SK-N-SH (cell line): ENCODE results near the gene KIF13A. TPM values are rescaled to one million over a fixed set of nuclear protein-coding genes. Genes with fewer than 3 reads are reported as not detected.
A peak's percentile ranks its signal among the peaks of the same experiment; 100 is the strongest.

Experiments
- CTCF ChIA-PET: fragments of 300-600, 350-600 bp; formaldehyde crosslinking; extraction: SDS; loops from one replicate; lab custom pipeline; 2021; lab: Yijun Ruan, JAX
- POLR2A ChIA-PET: fragments of 350-600 bp; sonication (Branson Sonifier 250); formaldehyde crosslinking; extraction: SDS; loops from one replicate; lab custom pipeline; 2020; ENCODE audit warnings: antibody characterized with exemption, inconsistent platforms; lab: Yijun Ruan, JAX
- DNase-seq: peaks from one replicate; pipeline ENCODE4 v3.0.0; 2012
- H2AFZ ChIP-seq: fragments of 200-600 bp; sonication (generic); 2 replicates; pipeline ENCODE4 v1.8.1; 2016; ENCODE audit warnings: antibody characterized with exemption, mild to moderate bottlenecking, low read depth
- H3F3A ChIP-seq: fragments of 200-600 bp; sonication (generic); replicated peaks from 2 replicates; pipeline ENCODE3; 2016; ENCODE audit warnings: antibody characterized with exemption, mild to moderate bottlenecking; ENCODE audit not compliant: insufficient read depth
- H3K27ac ChIP-seq, 2 experiments: fragments of 200-500 bp in 1 of 2; fragments of 200-600 bp in 1 of 2; sonication (Bioruptor generic) in 1 of 2; sonication (generic), shearing (Covaris generic) in 1 of 2; 2 replicates each; pipeline versions ENCODE4 v1.5.1 to v1.6.1; 2014 to 2016; ENCODE audit warnings: low read depth in 2 of 2, inconsistent platforms in 1 of 2, low read length in 1 of 2, mild to moderate bottlenecking in 1 of 2, mixed read lengths in 1 of 2
- H3K27me3 ChIP-seq: fragments of 200-600 bp; sonication (generic), shearing (Covaris generic); 2 replicates; pipeline ENCODE4 v1.6.1; 2016; ENCODE audit warnings: mixed run types; ENCODE audit not compliant: insufficient read depth
- H3K36me3 ChIP-seq, 2 experiments: fragments of 200-500 bp in 1 of 2; fragments of 200-600 bp in 1 of 2; sonication (Bioruptor generic) in 1 of 2; sonication (generic) in 1 of 2; replicated peaks in 1 of 2; 2 replicates each; pipeline versions ENCODE3 to v1.5.1; 2014 to 2016; ENCODE audit warnings: low read length in 1 of 2, mild to moderate bottlenecking in 1 of 2; ENCODE audit not compliant: insufficient read depth in 2 of 2, control insufficient read depth in 1 of 2
- H3K4me1 ChIP-seq, 2 experiments: fragments of 200-500 bp in 1 of 2; fragments of 200-600 bp in 1 of 2; sonication (Bioruptor generic) in 1 of 2; sonication (generic), shearing (Covaris generic) in 1 of 2; 2 replicates each; pipeline versions ENCODE4 v1.5.1 to v1.6.1; 2014 to 2016; ENCODE audit warnings: low read depth in 1 of 2, low read length in 1 of 2, mixed run types in 1 of 2; ENCODE audit not compliant: insufficient read depth in 2 of 2, control insufficient read depth in 1 of 2
- H3K4me2 ChIP-seq: fragments of 200-600 bp; sonication (generic), shearing (Covaris generic); 2 replicates; pipeline ENCODE4 v1.6.1; 2017; ENCODE audit warnings: mixed run types
- H3K4me3 ChIP-seq, 2 experiments: fragments of 200-500 bp in 1 of 2; fragments of 200-600 bp in 1 of 2; sonication (Bioruptor generic) in 1 of 2; sonication (generic), shearing (Covaris generic) in 1 of 2; 2 replicates each; pipeline versions ENCODE4 v1.5.1 to v1.8.1; 2014 to 2016; ENCODE audit warnings: low read depth in 2 of 2, inconsistent platforms in 1 of 2, low read length in 1 of 2, mild to moderate bottlenecking in 1 of 2, mixed read lengths in 1 of 2, moderate library complexity in 1 of 2
- H3K79me2 ChIP-seq: fragments of 200-600 bp; sonication (generic); 2 replicates; pipeline ENCODE4 v1.8.1; 2017; ENCODE audit warnings: mild to moderate bottlenecking; ENCODE audit not compliant: insufficient read depth
- H3K9ac ChIP-seq: fragments of 200-600 bp; sonication (generic); 2 replicates; pipeline ENCODE4 v1.6.1; 2017; ENCODE audit warnings: mixed run types
- H3K9me2 ChIP-seq: fragments of 200-600 bp; sonication (generic); 2 replicates; pipeline ENCODE4 v1.6.1; 2017; ENCODE audit warnings: mixed run types
- H3K9me3 ChIP-seq: fragments of 200-600 bp; sonication (generic); 2 replicates; pipeline ENCODE4 v1.6.1; 2017; ENCODE audit warnings: mixed run types, mild to moderate bottlenecking, moderate library complexity
- H4K20me1 ChIP-seq: fragments of 200-600 bp; sonication (generic); 2 replicates; pipeline ENCODE4 v1.6.1; 2017; ENCODE audit warnings: mild to moderate bottlenecking, mixed run types; ENCODE audit not compliant: insufficient read depth
- CHD2 ChIP-seq: fragments of 150-350 bp; IDR thresholded peaks from 2 replicates; pipeline ENCODE4 v1.6.1; 2018; ENCODE audit warnings: low read length; ENCODE audit not compliant: partially characterized antibody
- FOSL2 ChIP-seq: IDR thresholded peaks from 2 replicates; pipeline ENCODE4 v1.4.0; 2012; ENCODE audit warnings: low read depth, mild to moderate bottlenecking, moderate library complexity, borderline replicate concordance
- FOXM1 ChIP-seq: IDR thresholded peaks from 2 replicates; pipeline ENCODE4 v1.4.0; 2012; ENCODE audit warnings: low read depth, mild to moderate bottlenecking
- GATA2 ChIP-seq: sonication (generic); formaldehyde crosslinking; IDR thresholded peaks from 2 replicates; pipeline ENCODE4 v1.5.0; 2020; ENCODE audit warnings: mild to moderate bottlenecking, missing genetic modification reagents
- JUND ChIP-seq: IDR thresholded peaks from 2 replicates; pipeline ENCODE4 v1.4.0; 2012
- TCF12 ChIP-seq: IDR thresholded peaks from 2 replicates; pipeline ENCODE4 v1.4.0; 2012
- WGBS: methylation state at CpG from one replicate; pipeline ENCODE4 v1.1.6; 2017; ENCODE audit warnings: low lambda C conversion rate; 5-methylcytosine and 5-hydroxymethylcytosine counted together
- polyA plus RNA-seq, 3 experiments: library from polyadenylated mRNA; depleted of rRNA; stranded (reverse); fragments of >200 nt; gene quantifications; 2 replicates each; pipeline ENCODE4 v1.2.3, GENCODE V29; 2012
- TF ChIP-seq, protein P1 (sequence below): IDR thresholded peaks from 2 replicates; pipeline ENCODE4 v1.4.0; 2012; ENCODE audit warnings: low read depth, borderline replicate concordance
- TF ChIP-seq, protein P2 (sequence below): IDR thresholded peaks from 2 replicates; pipeline ENCODE4; 2012

KIF13A gene
- polyA plus RNA-seq, 1 of the 3 experiments (the other 2 are of a cell fraction), result 18.2 TPM

DNA sequence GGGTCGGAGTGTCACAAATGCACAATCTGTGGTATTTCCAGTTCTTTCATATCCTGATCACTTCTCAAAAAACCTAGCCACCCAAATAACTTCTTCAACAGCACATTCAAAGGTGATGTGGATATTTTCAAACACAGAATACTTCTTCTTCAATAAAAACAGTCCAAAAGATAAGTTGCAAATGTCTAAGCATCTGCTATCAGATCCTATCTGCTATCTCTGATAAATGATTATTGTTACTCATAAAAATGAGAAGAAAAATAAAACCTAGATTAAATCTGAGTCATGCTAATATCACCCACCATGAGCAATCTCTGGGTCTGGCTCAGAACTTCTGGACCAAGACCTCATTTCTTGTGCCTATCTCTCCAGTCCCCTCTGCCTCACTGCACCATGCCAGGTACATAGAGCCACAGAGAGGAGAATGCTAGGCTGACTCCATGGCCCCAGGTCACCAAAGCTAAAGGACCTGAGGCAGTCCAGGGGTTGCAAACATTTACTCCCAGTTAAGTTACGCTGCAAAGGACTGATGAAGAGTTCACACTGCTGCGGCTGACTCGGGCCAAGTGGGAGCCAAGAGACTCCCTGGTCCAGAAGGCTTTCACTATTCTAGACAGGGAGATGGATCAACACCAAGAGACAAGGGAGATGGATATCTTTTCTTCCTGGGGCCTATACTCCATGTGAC lies 101.4 kb downstream of the KIF13A start:
- H3K4me2 ChIP-seq, result 0 out of 2 replicates have a peak overlapping the region, but pooled peaks have one; percentile 8
- no peaks in the 10 kb centered on the region for H3K36me3 ChIP-seq
- H3K9me3 ChIP-seq, result no peaks in the 10 kb centered on the region
- H3K27me3 ChIP-seq, result no peaks in the 10 kb centered on the region
- H3K79me2 ChIP-seq, result peaks cover 19% of the 10 kb centered on the region
- H3F3A ChIP-seq, result no peaks in the 10 kb centered on the region
- peaks cover 0 to 19% of the 10 kb centered on the region in 2 experiments; a peak in 1 of 4 replicates for H3K4me1 ChIP-seq
- no peaks in the 10 kb centered on the region for H3K9me2 ChIP-seq
- no peaks in the 10 kb centered on the region for H4K20me1 ChIP-seq
- no peak overlapping the region for H3K4me3 ChIP-seq
- H3K27ac ChIP-seq, result peak overlapping the region in 1 of 2 experiments; percentile 29; a peak in 1 of 4 replicates
- CTCF ChIA-PET, result no interaction called here
- no peak for DNase-seq
- no peak for TF ChIP-seq CHD2
- peak; percentile 44; the same call in 1 of the 2 replicates for TF ChIP-seq JUND
- TF ChIP-seq, protein P1, sequence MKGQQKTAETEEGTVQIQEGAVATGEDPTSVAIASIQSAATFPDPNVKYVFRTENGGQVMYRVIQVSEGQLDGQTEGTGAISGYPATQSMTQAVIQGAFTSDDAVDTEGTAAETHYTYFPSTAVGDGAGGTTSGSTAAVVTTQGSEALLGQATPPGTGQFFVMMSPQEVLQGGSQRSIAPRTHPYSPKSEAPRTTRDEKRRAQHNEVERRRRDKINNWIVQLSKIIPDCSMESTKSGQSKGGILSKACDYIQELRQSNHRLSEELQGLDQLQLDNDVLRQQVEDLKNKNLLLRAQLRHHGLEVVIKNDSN, result no peak
- peak; percentile 67 for TF ChIP-seq TCF12
- no peak for TF ChIP-seq FOXM1
- peak; percentile 16; the same call in 1 of the 2 replicates for TF ChIP-seq FOSL2
- TF ChIP-seq, protein P2, sequence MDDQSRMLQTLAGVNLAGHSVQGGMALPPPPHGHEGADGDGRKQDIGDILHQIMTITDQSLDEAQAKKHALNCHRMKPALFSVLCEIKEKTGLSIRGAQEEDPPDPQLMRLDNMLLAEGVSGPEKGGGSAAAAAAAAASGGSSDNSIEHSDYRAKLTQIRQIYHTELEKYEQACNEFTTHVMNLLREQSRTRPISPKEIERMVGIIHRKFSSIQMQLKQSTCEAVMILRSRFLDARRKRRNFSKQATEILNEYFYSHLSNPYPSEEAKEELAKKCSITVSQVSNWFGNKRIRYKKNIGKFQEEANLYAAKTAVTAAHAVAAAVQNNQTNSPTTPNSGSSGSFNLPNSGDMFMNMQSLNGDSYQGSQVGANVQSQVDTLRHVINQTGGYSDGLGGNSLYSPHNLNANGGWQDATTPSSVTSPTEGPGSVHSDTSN, result peak; percentile 67
- TF ChIP-seq, all 33 proteins: peak for 4
- POLR2A ChIA-PET, result no interaction called here
- Histone ChIP-seq H2AFZ (no peak overlapping the region), H3K9ac (no peak overlapping the region)
- WGBS, result 89% methylated on average over 1 of the region's 4 CpGs

DNA sequence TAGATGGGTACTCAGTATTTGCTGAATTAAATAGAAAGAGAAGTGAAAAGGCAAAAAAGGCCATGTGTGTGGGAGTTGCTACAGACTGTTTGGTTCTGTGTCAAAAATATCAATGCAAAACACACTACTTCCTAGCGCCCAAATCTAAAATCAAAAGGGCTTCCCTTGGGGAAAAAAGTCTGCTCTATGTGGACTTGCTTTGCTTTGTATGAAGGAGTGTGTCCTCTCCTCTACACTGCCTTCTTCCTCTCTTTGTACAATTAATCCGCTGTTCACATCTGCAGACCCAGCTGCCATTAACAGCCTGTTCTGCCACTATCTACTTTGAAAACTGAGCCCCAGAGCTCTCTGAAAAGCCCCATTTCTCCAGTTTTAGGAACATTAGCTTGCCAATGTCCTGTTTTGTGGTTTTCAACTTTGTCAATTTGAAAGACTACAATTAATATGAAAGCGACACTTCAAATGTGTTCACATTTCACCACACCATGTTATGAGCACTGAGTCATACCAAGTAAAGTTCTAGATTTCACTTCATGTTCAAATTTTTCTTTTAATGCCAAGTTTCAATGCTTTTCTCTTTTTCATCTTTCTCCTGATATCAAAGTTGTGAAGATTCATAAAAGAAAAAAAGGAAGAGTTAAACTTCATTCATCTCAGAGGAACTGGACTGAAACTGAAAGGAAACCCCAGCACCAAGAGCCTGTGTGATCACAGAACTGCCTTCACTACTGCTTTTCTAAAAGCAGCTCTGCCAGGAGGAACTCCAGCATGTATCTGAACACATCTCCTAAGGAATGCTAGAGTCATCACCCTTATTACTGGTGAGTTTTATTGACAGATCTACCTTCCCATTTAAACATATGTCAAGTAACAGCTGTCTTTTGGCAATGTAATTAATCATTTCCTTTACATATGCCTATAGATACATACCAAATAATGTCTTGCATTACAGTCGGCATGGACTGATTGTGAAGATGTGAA lies 102.6 kb downstream of the KIF13A start:
- Histone ChIP-seq H3K9me3 (no peaks in the 10 kb centered on the region), H3K9ac (no peak overlapping the region), H3K9me2 (no peaks in the 10 kb centered on the region), H3K4me2 (0 out of 2 replicates have a peak overlapping the region, but pooled peaks have one; percentile 8), H3K79me2 (peaks cover 27% of the 10 kb centered on the region), H4K20me1 (no peaks in the 10 kb centered on the region), H2AFZ (no peak overlapping the region), H3K4me3 (no peak overlapping the region), H3K4me1 (peaks cover 0 to 19% of the 10 kb centered on the region in 2 experiments; a peak in 1 of 4 replicates), H3F3A (no peaks in the 10 kb centered on the region), H3K27me3 (no peaks in the 10 kb centered on the region), H3K27ac (peak overlapping the region in 1 of 2 experiments; percentile 29; a peak in 1 of 4 replicates), H3K36me3 (no peaks in the 10 kb centered on the region)
- ChIA-PET POLR2A (no interaction called here), CTCF (interaction anchor here (1.0 kb wide), 1 partner anchor 237 kb away, joined by 3 read pairs; the partner anchor contains the start of gene NHLRC1)
- WGBS, result 96% methylated on average over 4 of the region's 4 CpGs
- no peak for DNase-seq
- TF ChIP-seq FOXM1, result no peak
- peak; percentile 2; the same call in 1 of the 2 replicates for TF ChIP-seq JUND
- no peak for TF ChIP-seq TCF12
- TF ChIP-seq, protein P2, result peak; percentile 16; the same call in 1 of the 2 replicates
- TF ChIP-seq GATA2 (CRISPR knock-in tag), result no peak
